Measurements from ENCODE around the gene KDM7A.
A peak's percentile ranks its signal among the peaks of the same experiment; 100 is the strongest.
"Not testable (repeated sequence)": the region's sequence is repeated elsewhere in the genome, so short reads cannot be mapped to it uniquely, and the experiment has no call there.

Gene KDM7A

DNA sequence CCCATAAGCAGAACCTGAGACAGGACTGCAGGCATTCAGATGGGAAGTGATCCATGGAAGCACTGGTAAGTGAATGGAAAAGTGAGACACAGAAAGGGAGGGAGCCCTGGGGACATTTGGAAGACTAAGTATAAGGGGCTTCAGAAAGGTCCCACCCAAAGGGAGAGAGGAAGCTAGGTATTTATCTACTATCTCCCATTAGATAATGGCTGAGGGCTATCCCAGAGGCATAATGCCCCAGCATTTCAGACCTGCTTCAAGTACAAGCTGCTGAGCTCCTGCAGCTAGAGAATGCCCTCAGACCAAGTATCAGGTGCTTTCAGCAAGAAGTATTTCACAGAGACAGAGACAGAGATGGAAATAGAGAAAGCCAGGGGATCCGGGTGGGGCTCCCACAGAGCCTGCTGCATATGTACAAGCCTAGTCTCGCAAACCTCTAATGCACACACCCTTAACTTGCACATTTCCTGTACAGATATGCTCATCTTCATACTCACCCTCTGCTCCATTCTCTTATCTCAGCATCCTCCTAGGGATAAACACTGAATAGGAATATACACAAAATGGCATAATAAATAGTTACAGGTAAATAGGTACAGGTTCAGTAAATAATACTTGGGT lies 20.2 kb downstream of the KDM7A start:
- DNase-seq: no peak

DNA sequence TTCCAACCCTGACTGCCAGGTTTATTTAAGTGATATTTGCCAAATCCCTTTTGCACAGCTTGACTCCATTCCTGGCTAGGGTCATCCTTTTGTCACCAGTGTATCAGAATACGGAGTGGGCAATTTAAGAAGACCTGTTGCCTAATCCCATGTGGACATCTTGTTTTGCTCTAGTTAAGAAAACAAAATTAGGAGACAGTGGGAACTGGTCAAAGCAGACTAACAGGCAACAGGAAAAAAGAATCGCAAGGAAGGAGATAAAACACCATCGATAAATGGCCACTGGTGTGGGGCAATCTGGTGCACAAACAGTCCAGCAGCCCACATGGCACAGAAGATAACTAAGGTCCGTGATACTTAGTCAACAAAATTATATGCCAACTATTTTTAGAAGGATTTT lies 21.4 kb downstream of the KDM7A start:
- no peak for DNase-seq

DNA sequence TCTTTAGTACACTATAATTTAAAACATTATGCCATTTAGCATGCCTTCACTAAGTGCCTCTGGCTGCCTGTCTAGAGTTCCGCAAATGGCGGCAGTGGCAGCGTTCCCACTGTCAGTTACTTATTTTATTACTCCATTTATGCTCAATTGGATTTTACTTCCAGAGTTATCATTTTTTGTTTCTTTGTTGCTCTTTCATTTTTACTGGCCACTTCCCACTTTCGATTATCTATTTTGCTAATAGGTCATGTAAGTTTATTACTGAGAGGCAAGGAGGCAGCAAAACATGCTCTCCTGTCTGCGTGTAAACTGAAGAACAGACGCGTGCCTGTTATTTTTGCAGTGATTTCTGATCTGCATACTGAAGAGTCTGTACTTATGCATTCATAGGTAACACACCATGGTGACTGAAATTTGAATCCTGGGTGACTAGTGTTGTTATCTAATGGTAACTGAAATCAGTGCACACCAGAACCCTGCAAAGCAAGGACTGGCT lies 23.1 kb downstream of the KDM7A start:
- no peak for DNase-seq

DNA sequence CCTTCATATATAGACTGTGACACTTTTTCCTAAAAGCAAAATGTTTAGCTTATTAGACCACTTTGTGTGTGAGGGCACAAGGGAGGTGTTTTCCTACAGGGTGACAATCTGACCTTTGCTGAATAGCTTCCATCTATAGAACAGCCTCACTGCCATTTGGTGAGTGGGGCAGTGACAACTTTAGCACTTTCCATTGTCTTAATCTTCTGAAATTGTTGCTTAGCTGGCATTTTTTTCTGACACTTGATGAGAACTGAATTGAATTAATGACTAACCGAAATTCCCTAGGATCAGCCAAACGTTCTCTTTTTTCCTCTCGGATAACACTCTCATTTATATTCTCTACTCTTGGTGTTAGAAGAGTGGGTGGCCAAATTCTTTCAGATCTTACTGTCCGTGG lies 30.2 kb downstream of the KDM7A start:
- no peak for DNase-seq

DNA sequence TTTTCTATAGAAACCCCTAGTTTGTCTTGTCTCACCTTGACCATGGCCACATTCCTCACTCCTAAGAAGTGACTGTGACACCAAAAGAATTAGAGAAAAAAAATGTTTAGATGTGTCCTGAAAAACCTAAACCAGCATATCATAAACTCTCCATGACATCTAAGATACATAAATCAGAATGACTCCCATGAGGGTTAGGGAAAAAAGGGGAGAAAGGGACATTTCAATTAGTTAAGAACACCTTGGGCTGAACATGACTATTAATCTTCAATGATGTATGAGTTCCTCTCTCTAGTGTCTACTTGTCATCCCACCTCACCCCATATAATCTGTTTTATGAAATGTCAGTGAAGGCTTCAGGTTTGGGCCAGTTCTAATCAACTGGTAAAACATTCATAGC lies 31.1 kb downstream of the KDM7A start:
- DNase-seq: no peak

DNA sequence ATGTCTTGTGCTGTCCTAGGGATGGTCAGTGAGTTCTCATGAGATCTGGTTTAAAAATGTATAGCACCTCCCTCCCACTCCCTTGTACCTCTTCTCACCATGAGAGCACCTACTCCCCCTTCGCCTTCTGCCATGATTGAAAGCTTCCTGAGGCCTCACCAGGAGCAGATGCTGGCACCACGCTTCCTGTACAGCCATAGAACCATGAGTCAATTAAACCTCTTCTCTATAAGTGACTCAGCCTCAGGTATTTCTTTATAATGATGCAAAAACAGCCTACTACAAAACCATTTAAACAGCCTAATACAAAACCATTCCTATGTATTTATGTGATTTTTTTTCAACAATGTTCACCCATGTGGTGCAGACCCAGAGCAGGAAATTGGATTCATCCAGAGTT lies 32.0 kb downstream of the KDM7A start:
- no peak for DNase-seq

DNA sequence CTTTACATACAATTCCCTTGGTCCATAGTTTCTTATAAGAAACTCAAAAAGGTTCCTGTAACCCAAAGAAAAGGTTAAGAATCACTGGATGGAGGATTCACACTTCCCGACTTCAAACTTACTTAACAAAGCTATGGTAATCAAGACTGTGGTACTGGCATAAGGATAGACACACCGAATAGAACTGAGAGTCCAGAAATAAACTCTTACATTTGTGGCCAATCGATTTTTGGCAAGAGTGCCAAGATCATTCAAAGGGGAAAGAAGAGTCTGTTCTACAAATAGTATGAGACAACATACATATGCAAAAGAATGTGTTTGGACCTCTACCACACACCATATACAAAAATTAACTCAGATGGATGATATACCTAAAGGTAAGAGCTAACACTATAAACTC lies 32.8 kb downstream of the KDM7A start:
- no peak for DNase-seq

DNA sequence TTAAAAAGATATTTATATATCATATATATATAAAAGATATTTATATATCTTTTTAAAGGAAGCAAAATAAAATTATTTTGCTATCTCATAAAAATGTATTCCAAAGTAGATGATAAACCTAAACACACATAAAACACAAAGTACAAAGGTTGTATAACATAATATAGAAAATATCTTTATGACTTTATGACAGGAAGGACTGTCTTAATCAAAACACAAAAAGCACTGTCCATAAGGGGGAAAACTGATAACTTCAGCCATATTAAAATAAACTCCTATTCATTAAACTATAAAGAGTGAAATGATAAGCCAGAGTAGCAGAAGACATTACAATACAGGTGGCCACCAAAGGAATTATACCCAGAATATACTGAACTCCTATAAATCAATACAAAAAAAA lies 34.8 kb downstream of the KDM7A start:
- no peak for DNase-seq

DNA sequence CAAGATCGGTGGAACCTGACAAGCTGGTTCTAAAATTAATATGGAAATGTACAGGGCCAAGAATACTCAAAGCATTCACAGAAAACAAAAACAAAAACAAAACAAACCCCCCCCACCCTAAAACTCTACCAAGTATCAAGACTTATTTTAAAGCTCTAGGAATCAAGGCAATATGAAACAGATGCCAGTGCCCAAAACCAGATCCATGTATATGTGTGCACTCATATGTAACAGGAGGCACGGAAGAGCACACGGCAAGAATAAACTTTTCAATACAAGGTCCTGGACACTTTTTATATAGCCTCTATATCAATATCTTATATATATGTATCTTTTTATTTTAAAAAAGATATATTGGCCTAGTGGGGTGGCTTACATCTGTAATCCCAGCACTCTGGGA lies 35.5 kb downstream of the KDM7A start:
- no peak for DNase-seq

DNA sequence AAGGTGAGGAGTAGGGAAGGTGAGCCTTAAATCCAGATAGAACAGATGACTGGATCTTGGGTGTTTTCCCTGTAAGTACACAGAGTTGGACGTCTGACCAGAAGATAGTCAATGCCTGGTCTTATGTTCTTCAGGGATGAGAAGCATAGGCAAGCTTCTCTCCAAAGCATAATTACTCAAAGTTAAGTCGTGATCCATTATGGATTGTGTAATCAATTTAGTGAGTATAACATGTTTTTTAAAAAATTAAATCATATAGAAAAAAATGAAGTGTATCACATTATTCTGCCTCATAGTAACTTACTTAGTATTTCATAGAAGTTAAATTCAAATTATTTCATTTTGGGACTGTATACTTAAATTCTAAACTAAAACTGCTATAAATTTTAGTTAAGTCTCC lies 39.7 kb downstream of the KDM7A start:
- DNase-seq: no peak

DNA sequence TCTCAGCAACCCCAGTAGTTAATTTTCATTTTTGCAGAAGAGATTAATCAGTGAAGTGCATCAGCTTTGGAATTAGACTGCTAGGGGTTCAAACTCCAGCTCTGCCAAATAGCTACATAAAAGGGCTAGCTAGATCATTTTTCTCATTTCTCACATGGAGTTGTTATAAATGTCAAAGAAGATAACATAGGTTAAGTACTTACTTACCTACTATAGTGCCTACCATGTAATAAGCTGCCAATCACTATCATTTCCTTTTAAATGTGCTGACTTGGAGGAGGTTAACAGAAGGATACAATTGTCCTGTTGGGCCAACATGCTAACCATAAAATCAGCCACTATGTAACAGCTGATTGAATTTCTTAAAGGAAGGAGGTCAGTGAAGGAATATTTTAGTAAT lies 40.7 kb downstream of the KDM7A start:
- DNase-seq: no peak

DNA sequence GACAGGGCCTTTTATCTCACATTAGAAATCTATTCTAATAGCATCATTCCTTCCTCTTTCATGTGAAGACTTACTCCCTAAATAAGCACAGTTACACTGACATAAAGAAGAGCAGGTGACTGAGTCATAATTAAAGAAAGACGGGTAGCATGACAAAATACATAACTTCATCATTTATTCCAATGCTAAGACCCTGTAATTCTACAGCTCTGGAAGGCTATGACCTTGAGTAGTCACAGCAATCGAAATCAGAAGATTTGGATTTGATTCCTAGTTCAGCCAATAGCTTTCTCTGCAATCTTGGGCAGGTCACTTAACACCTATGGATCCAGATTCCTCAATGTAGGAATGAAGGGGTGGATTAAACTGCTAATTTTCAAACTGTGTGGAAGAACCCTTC lies 42.7 kb downstream of the KDM7A start:
- DNase-seq: no peak

DNA sequence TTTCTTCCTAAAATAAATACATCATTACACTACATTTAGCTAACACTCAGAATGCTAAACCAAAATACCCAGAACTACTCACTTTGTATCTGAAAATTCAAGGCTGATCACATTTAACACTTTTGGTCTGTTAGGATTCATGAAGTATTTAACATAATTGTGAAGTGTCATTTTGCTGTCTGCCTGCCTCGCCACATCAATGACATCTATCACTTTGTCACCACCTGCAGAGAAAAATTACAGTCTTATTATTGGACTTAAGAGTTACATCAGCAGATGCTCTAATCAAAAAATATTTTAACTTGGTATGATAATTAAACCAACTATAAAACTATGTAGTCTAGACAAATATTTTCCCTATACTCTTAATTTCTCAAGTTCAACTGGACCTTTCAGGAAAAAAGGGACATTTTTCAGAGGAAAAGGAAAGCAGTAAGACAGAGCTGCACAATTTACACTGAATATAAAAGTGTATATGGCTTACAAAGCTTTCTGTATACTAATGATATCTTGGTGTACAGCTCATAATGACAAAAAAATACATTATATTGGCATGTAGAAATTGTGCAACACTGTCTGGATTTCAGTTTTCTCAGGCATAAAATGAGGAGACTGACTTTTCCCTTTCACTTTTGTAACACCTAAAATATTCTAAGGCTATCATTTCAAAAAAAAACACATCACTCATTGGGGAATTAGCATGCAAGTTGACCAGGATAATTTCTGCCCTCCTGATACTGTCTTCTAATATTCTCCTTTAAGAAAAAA lies 49.2 kb downstream of the KDM7A start:
- DNase-seq: no peak

DNA sequence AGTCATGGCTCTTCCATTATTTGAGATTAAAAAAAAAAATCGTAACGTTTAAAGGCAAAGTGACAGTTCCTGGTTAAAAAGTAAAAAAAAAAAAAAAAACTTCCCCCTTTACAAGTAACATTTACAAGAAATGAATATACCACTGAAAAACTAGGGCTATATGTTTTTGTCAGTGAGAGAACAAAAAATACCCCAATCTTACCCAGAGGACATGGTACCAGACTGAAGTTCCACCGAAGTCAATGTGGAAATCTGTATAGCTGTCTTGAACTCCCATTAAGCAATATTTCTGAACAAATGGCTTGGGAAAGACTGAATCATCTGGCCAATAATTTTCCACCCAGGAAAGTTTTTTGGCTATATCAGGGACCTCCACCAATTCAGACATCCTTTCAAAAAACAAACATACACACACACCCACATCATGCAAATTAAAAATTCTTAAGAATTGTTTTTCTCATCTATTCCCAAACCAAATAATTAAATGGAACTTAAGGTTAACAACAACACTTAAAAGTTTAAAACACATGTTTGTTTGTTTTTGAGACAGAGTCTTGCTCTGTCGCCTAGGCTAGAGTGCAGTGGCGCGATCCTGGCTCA lies 50.2 kb downstream of the KDM7A start:
- DNase-seq: no peak

DNA sequence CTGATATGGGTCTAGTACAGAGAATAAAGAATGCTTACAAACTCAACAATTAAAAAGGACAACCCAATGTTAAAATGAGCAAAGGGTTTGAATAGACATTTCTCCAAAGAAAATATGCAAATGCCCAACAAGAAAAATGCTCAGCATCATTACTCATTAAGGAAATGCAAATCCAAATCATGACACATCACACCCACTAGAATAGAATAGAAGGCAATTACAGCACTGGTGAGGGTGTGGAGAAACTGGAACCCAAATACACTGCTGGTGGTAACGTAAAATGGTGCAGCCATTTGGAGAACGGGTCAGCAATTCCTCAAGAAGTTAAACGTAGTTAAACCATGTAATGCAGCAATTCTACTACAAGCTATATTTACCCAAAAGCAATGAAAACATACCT lies 53.8 kb downstream of the KDM7A start:
- DNase-seq: no peak

DNA sequence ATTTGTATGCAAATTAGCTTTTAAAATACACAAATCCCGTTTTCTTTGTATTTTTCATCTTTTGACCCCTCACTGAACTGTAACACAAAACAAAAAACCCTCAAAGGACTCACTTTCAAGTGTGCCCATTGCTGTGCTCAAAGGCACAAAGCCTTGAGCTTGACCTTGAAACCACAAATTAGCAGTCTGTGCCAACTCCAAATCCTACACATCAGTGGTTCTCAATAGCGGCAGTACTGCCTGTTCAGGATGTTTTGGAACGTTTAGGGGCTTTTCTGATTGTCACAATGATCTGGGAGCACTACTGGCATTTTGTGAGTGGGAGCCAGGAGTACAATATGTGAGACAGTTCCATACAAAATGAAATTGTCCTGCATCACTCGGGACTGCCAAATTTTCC lies 55.5 kb downstream of the KDM7A start:
- no peak for DNase-seq

DNA sequence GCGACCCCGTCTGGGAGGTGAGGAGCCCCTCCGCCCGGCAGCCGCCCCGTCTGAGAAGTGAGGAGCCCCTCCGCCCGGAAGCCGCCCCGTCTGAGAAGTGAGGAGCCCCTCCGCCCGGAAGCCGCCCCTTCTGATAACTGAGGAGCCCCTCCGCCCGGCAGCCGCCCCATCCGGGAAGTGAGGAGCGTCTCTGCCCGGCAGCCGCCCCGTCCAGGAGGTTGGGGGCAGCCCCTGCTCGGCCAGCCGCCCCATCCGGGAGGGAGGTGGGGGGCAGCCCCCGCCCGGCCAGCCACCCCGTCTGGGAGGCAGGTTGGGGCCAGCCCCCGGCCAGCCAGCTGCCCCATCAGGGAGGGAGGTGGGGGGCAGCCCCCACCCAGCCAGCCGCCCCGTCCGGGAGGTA lies 62.0 kb downstream of the KDM7A start:
- DNase-seq: not testable (repeated sequence)

DNA sequence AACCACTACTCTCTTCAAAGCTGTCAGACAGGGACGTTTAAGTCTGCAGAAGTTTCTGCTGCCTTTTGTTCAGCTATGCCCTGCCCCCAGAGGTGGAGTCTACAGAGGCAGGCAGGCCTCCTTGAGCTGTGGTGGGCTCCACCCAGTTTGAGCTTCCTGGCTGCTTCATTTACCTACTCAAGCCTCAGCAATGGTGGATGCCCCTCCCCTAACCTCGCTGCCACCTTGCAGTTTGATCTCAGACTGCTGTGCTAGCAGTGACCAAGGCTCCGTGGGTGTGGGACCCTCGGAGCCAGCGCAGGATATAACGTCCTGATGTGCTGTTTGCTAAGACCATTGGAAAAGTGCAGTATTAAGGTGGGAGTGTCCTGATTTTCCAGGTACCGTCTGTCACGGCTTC lies 68.0 kb downstream of the KDM7A start:
- DNase-seq: not testable (repeated sequence)

DNA sequence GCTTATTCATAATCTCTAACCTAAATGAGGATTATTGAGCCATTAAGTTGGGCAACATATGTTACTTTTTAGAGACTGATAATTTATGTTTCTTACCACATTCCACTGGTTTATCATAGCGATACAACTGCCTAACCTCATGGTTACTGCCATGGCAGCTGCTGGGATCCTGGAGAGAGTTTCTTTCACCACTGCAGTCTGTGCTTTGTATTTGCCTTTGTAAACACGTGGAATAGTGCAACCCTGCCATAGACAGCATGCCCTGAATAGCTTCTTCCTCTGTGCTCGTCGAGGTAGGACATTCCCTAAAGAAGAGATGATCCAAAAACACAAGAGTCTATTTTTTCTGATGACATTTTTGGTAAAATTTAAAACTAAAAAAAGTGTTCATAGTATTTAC lies 80.3 kb downstream of the KDM7A start:
- no peak for DNase-seq

DNA sequence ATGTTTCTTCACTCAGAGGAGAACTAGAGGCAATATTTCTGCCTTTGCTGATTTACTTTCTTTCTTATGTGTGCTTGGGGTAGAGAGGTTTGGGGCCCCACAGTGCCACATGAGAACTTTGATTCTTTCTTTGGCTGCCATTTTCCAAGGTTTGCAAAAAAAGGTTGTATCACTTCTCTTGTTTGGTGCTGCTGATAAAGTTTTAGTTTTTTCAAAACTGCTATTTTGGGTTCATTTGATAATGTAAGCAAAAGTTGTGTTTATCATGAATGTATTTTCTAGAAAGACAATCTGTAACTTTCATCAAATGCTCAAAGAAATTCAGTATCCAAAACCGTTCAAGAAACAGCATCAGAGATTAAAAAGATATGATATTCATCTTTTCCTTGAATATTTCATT lies 83.4 kb downstream of the KDM7A start:
- no peak for DNase-seq

DNA sequence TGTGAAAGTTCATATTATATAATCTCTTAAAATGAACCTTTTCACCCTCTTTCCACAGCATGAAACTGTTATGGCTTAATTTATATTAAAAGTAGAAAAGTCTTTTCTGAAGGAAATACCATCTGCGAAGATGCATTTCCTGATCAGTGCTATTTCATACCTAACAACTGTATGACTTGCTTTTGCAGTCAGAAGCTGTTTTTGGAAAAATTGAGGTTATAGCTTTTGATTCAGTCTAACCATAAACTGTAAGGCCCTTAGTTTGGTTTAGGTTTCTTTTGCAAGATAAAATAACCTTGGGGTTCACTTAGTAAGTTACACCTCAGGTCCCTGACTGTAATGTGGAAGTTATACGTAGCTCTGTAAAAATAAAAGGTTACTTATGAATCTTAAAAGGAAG lies 91.3 kb downstream of the KDM7A start:
- DNase-seq: no peak

DNA sequence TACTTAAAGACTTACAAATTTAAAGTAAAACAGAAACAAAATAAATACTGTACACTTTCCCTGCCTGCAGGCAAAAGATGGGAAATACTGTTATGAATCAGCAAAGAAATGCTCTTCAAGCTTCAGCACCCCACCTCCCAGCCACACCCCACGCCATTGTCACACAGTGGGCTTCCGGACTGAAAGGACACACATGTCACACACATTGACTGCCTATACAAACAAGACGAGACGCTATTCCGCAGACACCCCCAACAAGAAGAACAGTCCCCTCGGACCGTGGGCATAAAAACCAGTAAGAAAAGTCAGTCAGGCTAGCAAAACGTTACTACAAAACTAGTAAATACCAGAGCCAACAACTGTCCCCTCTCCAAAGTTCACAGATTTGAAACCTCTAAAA lies 91.8 kb downstream of the KDM7A start:
- peak; percentile 16 for DNase-seq

DNA sequence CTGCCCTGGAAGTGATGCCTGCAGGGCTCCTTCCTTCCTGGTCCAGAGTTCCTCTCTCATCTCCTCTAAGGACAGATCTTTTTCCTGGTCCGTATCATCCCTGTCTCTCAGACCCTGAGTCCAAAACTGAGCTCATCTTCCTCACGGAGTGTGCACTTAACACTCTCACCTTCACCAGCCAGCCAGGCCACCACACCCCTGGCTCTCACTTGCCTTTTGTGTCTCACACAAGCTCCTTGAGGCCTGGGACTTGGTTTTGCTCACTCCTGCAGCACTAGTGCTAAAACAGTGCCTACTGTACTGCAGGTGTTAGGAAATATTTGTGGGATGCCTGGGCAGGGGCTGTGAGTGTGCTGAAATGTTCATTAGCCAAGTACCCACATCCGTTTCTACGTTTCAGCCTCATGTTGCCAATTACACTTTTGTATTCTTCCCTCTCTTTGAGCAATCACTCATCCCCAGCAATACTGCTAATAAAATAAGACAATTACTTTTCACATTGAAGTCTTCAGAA lies 92.6 kb downstream of the KDM7A start:
- DNase-seq: no peak

DNA sequence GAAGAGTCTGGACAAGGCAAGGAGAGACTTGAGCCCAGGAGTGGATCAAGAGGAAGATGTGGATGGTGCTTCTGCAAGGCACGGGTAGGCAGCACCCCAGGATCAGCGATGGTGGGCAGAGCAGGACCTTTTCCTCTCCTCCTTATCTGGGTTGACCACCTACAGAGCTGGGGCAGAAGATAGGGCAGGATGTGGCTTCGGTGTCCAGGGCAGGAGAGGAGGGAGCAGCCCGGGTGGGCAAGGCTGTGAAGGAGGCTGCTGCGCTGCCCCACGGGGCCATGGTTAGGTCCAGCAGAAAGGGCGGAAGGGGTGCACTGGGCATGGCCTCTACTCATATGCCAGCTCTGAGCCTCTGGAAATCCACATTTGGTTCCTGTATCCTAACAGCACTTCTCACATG lies 94.0 kb downstream of the KDM7A start:
- DNase-seq: no peak
